GM18868 (cell line): Measurements from ENCODE around the gene GRB7.
"Not testable (repeated sequence)": the region's sequence is repeated elsewhere in the genome, so short reads cannot be mapped to it uniquely, and the experiment has no call there.

Experiments used
- ATAC-seq: cut with Tn5 transposase; IDR thresholded peaks from one replicate; pipeline ENCODE4 v1.9.1; 2021; ENCODE audit warnings: mild to moderate bottlenecking, moderate library complexity; ENCODE audit not compliant: unreplicated experiment

The GRB7 gene

GRCh38 chr17:39709319-39709997 lies 28.3 kb upstream of the GRB7 start:
- no peak for ATAC-seq

- ATAC-seq, result no peak
Observed at GRCh38 chr17:39709998-39710964, 27.5 kb upstream of the GRB7 start.

DNA sequence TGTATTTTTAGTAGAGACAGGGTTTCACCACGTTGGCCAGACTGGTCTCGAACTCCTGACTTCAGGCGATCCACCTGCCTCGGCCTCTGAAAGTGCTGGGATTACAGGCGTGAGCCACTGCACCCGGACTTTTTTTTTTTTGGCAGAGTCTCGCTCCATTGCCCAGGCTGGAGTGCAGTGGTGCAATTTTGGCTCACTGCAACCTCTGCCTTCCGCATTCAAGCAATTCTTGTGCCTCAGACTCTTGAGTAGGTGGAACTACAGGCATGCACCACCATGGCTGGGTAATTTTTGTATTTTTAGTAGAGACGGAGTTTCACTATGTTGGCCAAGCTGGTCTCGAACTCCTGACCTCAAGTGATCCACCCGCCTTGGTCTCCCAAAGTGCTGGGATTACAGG lies 26.7 kb upstream of the GRB7 start:
- ATAC-seq, result not testable (repeated sequence)

GRCh38 chr17:39711851-39712250 lies 25.9 kb upstream of the GRB7 start:
- ATAC-seq, result no peak

DNA sequence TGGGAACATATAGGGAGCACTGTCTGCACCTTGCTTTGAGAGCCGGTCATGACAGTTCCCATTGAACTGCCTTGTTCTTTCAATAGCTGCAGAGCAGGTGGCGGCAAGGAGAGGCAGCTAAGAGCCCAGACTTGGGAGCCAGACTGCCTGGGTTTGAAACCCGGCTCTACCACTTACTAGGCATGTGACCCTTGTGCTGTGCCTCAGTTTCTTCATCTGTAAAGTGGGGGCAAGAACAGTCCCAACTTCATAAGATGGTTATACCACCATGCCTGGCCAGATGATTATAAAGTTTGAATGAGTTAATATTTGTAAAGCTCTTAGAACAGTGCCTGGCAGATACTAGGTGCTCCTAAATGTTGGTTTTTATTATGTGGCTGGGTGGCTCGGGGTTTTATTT lies 23.5 kb upstream of the GRB7 start:
- no peak for ATAC-seq

- no peak for ATAC-seq
Observed at GRCh38 chr17:39715375-39716072, 22.2 kb upstream of the GRB7 start.

DNA sequence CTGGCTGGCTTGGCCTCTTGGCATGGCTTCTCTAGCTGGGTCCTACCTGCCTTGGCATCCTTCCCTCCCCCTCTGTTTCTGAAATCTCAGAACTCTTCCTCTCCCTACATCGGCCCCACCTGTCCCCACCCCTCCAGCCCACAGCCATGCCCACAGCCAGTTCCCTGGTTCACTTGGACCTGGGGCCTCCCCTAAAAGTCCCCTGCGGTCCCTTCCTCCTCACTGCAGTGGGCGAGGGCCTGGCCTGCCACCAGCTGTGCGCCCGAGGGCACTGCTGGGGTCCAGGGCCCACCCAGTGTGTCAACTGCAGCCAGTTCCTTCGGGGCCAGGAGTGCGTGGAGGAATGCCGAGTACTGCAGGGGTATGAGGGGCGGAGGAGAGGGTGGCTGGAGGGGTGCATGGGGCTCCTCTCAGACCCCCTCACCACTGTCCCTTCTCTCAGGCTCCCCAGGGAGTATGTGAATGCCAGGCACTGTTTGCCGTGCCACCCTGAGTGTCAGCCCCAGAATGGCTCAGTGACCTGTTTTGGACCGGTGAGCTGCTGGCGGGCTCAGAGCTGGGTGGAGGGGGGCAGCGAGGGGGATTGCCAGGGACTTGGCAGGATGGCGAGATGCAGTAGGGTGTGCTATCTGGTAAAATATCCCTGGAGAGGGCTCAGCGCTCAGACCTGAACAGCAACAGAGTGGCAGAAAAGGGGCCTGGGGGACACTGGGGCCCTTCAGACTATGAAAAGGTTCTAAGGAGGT lies 21.5 kb upstream of the GRB7 start:
- ATAC-seq, result no peak

- no peak for ATAC-seq
Observed at GRCh38 chr17:39716879-39717536, 20.7 kb upstream of the GRB7 start.

DNA sequence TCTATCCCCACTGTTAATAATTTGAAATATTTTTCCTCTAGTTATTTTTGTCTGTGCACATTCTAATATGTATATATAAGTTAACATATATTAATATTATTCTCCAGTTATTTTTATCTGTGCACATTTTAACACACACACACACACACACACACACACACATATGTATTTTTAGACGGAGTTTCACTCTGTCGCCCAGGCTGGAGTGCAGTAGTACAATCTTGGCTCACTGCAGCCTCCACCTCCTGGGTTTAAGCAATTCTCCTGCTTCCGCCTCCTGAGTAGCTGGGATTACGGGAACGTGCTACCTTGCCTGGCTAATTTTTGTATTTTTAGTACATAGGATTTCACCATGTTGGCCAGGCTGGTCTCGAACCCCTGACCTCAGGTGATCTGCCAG lies 20.1 kb upstream of the GRB7 start:
- no peak for ATAC-seq

DNA sequence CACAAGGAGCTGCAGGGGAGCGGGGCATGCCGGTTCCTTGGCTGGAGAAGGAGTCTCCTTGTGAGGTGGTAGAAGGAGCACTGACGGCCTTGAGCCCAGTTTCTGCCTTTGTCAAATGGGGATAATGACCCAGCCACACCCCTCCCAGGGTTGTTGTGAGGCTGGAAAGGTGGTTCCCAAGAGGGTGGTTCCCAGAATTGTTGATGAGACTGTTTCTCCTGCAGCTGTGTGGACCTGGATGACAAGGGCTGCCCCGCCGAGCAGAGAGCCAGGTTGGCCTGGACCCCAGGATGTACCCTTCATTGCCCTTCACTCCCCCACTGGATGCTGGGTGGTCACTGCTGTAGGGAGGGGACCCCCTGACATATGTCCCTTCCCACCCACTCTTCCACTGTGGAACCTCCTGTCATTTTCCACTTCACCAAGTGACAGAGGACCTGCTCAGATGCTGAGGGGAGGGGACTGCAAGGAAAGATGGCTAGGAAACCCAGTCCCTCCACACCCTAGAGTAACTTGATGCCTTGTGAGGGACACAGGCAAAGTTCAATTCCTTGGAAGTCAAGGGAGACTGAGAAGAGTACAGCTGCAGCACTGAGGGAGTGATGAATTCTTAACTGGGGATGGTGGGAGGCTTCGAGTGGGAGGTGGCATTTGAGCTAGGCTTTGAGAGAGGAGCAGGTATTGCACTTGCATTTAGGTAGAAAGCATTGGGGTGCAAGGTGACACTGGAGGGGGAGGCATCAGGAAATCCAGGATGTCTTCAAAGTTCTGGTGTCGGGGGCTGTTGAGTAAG lies 18.0 kb upstream of the GRB7 start:
- ATAC-seq, result no peak

DNA sequence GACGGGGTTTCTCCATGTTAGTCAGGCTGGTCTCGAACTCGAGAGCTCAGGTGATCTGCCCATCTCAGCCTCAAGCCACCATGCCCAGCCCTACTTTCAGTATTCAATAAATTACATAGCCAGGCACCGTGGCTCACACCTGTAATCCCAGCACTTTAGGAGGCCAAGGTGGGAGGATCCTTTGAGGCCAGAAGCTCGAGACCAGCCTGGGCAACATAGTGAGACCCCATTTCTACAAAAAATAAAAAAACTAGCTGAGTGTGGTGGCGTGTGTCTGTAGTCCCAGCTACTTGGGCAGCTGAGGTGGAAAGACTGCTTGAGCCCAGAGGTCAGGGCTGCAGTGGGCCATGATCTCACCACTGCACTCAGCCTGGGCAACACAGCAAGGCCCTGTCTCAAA lies 15.6 kb upstream of the GRB7 start:
- ATAC-seq, result no peak

DNA sequence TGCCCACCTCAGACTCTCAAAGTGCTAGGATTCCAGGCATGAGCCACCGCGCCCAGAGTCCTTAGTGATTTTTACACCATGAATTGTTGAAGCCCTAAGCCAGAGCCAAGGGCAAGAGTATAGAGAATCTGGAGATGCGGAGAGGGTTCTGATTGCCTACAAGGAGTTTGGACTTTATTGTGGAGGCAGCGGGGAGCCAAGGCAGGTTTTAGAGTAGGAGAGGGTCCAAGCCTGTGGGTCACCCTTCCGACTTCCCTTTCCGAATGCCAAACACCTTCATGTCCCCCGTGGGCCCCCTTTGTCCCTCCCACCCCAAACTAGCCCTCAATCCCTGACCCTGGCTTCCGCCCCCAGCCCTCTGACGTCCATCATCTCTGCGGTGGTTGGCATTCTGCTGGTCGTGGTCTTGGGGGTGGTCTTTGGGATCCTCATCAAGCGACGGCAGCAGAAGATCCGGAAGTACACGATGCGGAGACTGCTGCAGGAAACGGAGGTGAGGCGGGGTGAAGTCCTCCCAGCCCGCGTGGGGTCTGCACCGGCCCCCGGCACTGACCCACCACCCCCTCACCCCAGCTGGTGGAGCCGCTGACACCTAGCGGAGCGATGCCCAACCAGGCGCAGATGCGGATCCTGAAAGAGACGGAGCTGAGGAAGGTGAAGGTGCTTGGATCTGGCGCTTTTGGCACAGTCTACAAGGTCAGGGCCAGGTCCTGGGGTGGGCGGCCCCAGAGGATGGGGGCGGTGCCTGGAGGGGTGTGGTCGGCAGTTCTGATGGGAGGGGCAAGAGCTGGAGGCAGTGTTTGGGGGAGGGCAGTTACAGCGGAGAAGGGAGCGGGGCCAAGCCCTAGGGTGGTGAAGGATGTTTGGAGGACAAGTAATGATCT lies 14.5 kb upstream of the GRB7 start:
- no peak for ATAC-seq

DNA sequence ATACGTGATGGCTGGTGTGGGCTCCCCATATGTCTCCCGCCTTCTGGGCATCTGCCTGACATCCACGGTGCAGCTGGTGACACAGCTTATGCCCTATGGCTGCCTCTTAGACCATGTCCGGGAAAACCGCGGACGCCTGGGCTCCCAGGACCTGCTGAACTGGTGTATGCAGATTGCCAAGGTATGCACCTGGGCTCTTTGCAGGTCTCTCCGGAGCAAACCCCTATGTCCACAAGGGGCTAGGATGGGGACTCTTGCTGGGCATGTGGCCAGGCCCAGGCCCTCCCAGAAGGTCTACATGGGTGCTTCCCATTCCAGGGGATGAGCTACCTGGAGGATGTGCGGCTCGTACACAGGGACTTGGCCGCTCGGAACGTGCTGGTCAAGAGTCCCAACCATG lies 13.0 kb upstream of the GRB7 start:
- no peak for ATAC-seq

DNA sequence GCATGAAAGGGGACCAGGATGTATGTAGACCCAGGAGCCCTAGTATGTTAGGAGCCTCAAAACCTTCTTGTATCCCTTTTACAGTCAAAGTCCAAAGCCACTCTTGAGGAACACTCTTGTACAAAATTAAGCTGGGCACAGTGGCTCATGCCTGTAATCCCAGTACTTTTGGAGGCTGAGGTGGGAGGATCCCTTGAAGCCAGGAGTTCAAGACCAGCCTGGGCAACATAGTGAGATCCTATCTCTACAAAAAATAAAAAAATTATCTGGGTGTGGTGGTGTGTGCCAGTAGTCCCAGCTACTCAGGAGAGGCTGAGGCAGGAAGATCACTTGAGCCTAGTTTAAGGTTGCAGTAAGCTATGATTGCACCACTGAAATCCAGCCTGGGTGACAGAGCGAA lies 11.8 kb upstream of the GRB7 start:
- ATAC-seq, result not testable (repeated sequence)

GRCh38 chr17:39726617-39727016 lies 11.1 kb upstream of the GRB7 start:
- ATAC-seq, result no peak

DNA sequence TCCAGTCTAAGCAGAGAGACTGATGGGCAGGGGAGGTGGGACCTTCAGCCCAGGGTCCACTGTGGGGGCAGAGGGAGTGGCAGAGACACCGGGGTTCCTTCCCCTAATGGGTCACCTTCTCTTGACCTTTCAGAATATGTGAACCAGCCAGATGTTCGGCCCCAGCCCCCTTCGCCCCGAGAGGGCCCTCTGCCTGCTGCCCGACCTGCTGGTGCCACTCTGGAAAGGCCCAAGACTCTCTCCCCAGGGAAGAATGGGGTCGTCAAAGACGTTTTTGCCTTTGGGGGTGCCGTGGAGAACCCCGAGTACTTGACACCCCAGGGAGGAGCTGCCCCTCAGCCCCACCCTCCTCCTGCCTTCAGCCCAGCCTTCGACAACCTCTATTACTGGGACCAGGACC lies 10.2 kb upstream of the GRB7 start:
- no peak for ATAC-seq

DNA sequence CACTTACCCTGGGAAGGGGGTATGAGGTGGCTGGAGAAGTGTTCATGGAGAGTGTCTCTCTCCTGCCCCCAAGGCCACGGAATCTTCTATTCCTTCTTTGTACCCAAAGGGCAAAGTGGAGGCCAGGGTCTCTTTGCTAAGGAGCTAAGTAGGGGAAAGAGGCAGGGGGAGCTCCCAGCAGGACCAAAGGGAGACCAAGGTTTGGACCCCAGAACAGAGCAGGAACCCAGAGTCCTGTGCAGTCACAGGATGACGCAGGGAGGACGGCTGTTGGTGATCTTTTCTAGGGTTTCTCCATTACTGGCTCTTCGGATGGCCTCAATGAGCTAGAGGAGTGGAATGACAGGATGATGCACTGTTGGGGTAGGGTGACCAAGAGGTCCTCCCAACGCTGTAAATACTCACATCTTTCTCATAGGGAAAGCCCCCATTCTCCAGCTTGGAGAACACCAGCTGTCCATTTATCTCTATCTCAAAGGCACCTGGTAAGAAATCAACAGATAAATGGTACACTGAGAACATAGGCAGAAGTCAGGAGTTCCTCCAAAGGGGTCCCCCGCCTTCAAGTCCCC lies 8.4 kb upstream of the GRB7 start:
- no peak for ATAC-seq
